K562 (cell line): ENCODE data around the gene SERPINA10. TPM values are rescaled to one million over a fixed set of nuclear protein-coding genes. Genes with fewer than 3 reads are reported as not detected.

Source experiments
- ATAC-seq: fragments of 200-7000 bp; cut with Tn5 transposase; 3 replicates; pipeline ENCODE4 v1.9.1; 2020; ENCODE audit warnings: moderate library complexity
- BruUV-seq: library from RNA; stranded (reverse); fragments of 400-500 nt; replicated peaks from 2 replicates; lab custom pipeline; 2021; lab: Mats Ljungman, UMichigan
- CTCF ChIA-PET: fragments of 300-600 bp; formaldehyde crosslinking; extraction: SDS; loops from one replicate; lab custom pipeline; 2021; ENCODE audit warnings: low intra/inter-chr PET ratio; lab: Yijun Ruan, JAX
- POLR2A ChIA-PET: fragments of 300-600, 350-650 bp; sonication (Branson Sonifier 250); formaldehyde crosslinking; extraction: SDS; loops from one replicate; lab custom pipeline; 2021; ENCODE audit warnings: antibody characterized with exemption, inconsistent platforms; lab: Yijun Ruan, JAX
- DNase-seq, 4 experiments: peaks; one replicate each; pipeline versions ENCODE4 v3.0.0 to v3.0.0-alpha.2; 2011 to 2018; ENCODE audit warnings: low spot score in 3 of 4, mixed read lengths in 3 of 4; ENCODE audit errors: extremely low read depth in 1 of 4
- FAIRE-seq: peaks from 2 replicates; lab custom pipeline; 2011; peaks lifted over from hg19 to GRCh38; lab: Jason Lieb, UNC
- H2AFZ ChIP-seq: 2 replicates; pipeline ENCODE4 v1.6.0; 2011; ENCODE audit warnings: low read depth, low read length, control low read depth, inconsistent platforms
- H3K27ac ChIP-seq: fragments of 200-600 bp; 3 replicates; pipeline ENCODE4 v1.8.0; 2011; ENCODE audit warnings: low read depth, mild to moderate bottlenecking, control low read depth, inconsistent platforms, low read length, moderate library complexity, mixed read lengths; ENCODE audit errors: extremely low read depth
- H3K27me3 ChIP-seq, 2 experiments: fragments of 300-600 bp in 1 of 2; 2 replicates in 1 of 2; 3 replicates in 1 of 2; pipeline versions ENCODE4 v1.6.0 to v1.8.0; 2011; ENCODE audit warnings: inconsistent platforms in 2 of 2, low read length in 2 of 2, mild to moderate bottlenecking in 1 of 2, mixed read lengths in 1 of 2, moderate library complexity in 1 of 2; ENCODE audit not compliant: control insufficient read depth in 2 of 2, insufficient read depth in 2 of 2
- H3K36me3 ChIP-seq: fragments of 300-600 bp; 3 replicates; pipeline ENCODE4 v1.8.0; 2011; ENCODE audit warnings: mild to moderate bottlenecking, low read length, inconsistent platforms; ENCODE audit not compliant: control insufficient read depth, insufficient read depth
- H3K4me1 ChIP-seq, 2 experiments: fragments of 200-600 bp in 1 of 2; replicated peaks in 1 of 2; 2 replicates in 1 of 2; 3 replicates in 1 of 2; pipeline versions ENCODE4 v1.5.1 to v1.8.0; 2011; ENCODE audit warnings: inconsistent platforms in 2 of 2, low read length in 2 of 2, mild to moderate bottlenecking in 1 of 2, mixed read lengths in 1 of 2, moderate library complexity in 1 of 2; ENCODE audit not compliant: control insufficient read depth in 2 of 2, insufficient read depth in 2 of 2
- H3K4me2 ChIP-seq: 2 replicates; pipeline ENCODE4 v1.6.1; 2011; ENCODE audit warnings: low read length, control low read depth, inconsistent platforms, mixed read lengths; ENCODE audit not compliant: insufficient read depth
- H3K4me3 ChIP-seq: fragments of 200-600 bp; sonication (generic), shearing (Covaris generic); 2 replicates; pipeline ENCODE4 v1.5.1; 2016; ENCODE audit warnings: control low read depth, inconsistent platforms
- H3K79me2 ChIP-seq: fragments of 200-600 bp; 3 replicates; pipeline ENCODE4 v1.8.0; 2011; ENCODE audit warnings: low read length, inconsistent platforms; ENCODE audit not compliant: control insufficient read depth, insufficient read depth
- H3K9ac ChIP-seq, 2 experiments: 2 replicates each; pipeline versions ENCODE4 v1.6.0 to v1.6.1; 2011; ENCODE audit warnings: low read depth in 2 of 2, low read length in 2 of 2, control low read depth in 1 of 2, inconsistent platforms in 1 of 2, mild to moderate bottlenecking in 1 of 2, mixed read lengths in 1 of 2; ENCODE audit not compliant: insufficient read depth in 1 of 2
- H3K9me1 ChIP-seq: one replicate; pipeline ENCODE4 v1.6.0; 2011; ENCODE audit warnings: inconsistent platforms, mild to moderate bottlenecking, low read length, moderate library complexity; ENCODE audit not compliant: control insufficient read depth, insufficient read depth
- H3K9me3 ChIP-seq: replicated peaks from 2 replicates; pipeline ENCODE4 v1.5.1; 2011; ENCODE audit warnings: low read depth, low read length, inconsistent platforms; ENCODE audit not compliant: control insufficient read depth, insufficient read depth
- H4K20me1 ChIP-seq: replicated peaks from 2 replicates; pipeline ENCODE4 v1.6.1; 2011; ENCODE audit warnings: low read length, inconsistent platforms, mixed read lengths; ENCODE audit not compliant: control insufficient read depth, insufficient read depth
- CBX8 ChIP-seq: fragments of 200-600 bp; sonication (generic); IDR thresholded peaks from 2 replicates; pipeline ENCODE4 v1.6.1; 2012; ENCODE audit warnings: borderline replicate concordance, mixed run types, low read depth, mild to moderate bottlenecking, moderate library complexity, mixed read lengths, low read length, control low read depth, inconsistent platforms; ENCODE audit not compliant: poor library complexity, severe bottlenecking; ENCODE audit errors: extremely low read depth
- CCNT2 ChIP-seq: IDR thresholded peaks from 2 replicates; pipeline ENCODE4 v1.6.1; 2011; ENCODE audit warnings: borderline replicate concordance, low read depth, mild to moderate bottlenecking, moderate library complexity, mixed read lengths, low read length; ENCODE audit not compliant: insufficient read length; ENCODE audit errors: extremely low read depth
- E2F3 ChIP-seq: fragments of 250-450 bp; sonication (Bioruptor Pico); IDR thresholded peaks from 2 replicates; pipeline ENCODE4 v1.4.0; 2020; ENCODE audit warnings: mild to moderate bottlenecking
- EGR1 ChIP-seq: fragments of 450-650 bp; conservative IDR thresholded peaks from 2 replicates; pipeline ENCODE4 v1.6.1; 2017; ENCODE audit warnings: mild to moderate bottlenecking
- MAFG ChIP-seq: fragments of 450-650 bp; conservative IDR thresholded peaks from 2 replicates; pipeline ENCODE4 v1.6.1; 2016; ENCODE audit warnings: missing genetic modification characterization, missing compliant biosample characterization
- PML ChIP-seq: IDR thresholded peaks from 2 replicates; pipeline ENCODE4 v1.6.1; 2012; ENCODE audit warnings: low read length, inconsistent platforms
- SRF ChIP-seq, 2 experiments: fragments of 250-450, 450-650 bp in 1 of 2; sonication (Bioruptor Pico) in 1 of 2; sonication (generic) in 1 of 2; formaldehyde crosslinking; IDR thresholded peaks; 2 replicates each; pipeline versions ENCODE4 v1.5.0 to v1.5.1; 2020 to 2022; ENCODE audit warnings: mild to moderate bottlenecking in 1 of 2, missing genetic modification reagents in 1 of 2
- WGBS: fragments of 100-300 bp; shearing (Covaris generic); methylation state at CpG from one replicate; pipeline ENCODE4 v1.1.6; 2016; ENCODE audit warnings: low coverage, mixed read lengths; ENCODE audit not compliant: insufficient coverage; ENCODE audit errors: missing lambda C conversion rate; 5-methylcytosine and 5-hydroxymethylcytosine counted together
- in situ Hi-C: fragments of 300-500 bp; cut with MboI; formaldehyde crosslinking; loops from 4 replicates; pipeline ENCODE4 v1.15.0; 2018; ENCODE audit warnings: inconsistent platforms, mixed read lengths
- intact Hi-C: fragments of 100-400 bp; cut with micrococcal nuclease; formaldehyde crosslinking; loops from 2 replicates; pipeline ENCODE4 v1.14.2; 2022
- polyA plus RNA-seq, 8 experiments: library from polyadenylated mRNA; depleted of rRNA in 4 of 8; stranded (reverse) in 5 of 8; unstranded in 3 of 8; fragments of >200 nt; fragmentation: Nextera tagmentation in 2 of 8; fragmentation: Illumina TruSeq in 1 of 8; extraction: Ambion mirVana in 2 of 8; extraction: Trizol in 1 of 8; gene quantifications; 2 replicates each; pipeline versions ENCODE4 v1.2.1 to v1.2.3, GENCODE V29; 2011 to 2014; ENCODE audit warnings: inconsistent platforms in 1 of 8, missing spikeins in 1 of 8
- total RNA-seq, 7 experiments: library from RNA; depleted of rRNA in 6 of 7; stranded (reverse); fragments of >200 nt in 6 of 7; fragmentation: Illumina TruSeq in 2 of 7; extraction: Trizol in 2 of 7; gene quantifications; 2 replicates each; pipeline versions ENCODE4 v1.2.1 to v1.2.3, GENCODE V29; 2011 to 2021; ENCODE audit warnings: low replicate concordance in 1 of 7

SERPINA10 gene
- total and polyA plus RNA-seq, 9 of the 15 experiments (the other 6 are each of a cell fraction or from before 2014, with no cell fraction given), result not detected

GRCh38 chr14:94284221-94284620 lies 8.8 kb downstream of the SERPINA10 start:
- H3K27ac ChIP-seq, result no peak overlapping the region
- no peak for TF ChIP-seq SRF (CRISPR knock-in tag; IDR thresholded peaks at IDR 0.05)
- TF ChIP-seq MAFG (tag), result no peak
- TF ChIP-seq CBX8, result no peak
- no peak for TF ChIP-seq EGR1
- no peak for TF ChIP-seq PML
- no peak for TF ChIP-seq E2F3 (CRISPR knock-in tag)
- TF ChIP-seq CCNT2, result no peak
- no peaks in the 10 kb centered on the region for H3K27me3 ChIP-seq
- H3K4me1 ChIP-seq, result no peaks in the 10 kb centered on the region
- 0% methylated on average over 2 of the region's 2 CpGs for WGBS
- no peak for ATAC-seq
- H3K36me3 ChIP-seq, result no peaks in the 10 kb centered on the region
- no peak overlapping the region for H3K9ac ChIP-seq
- ChIA-PET CTCF (no interaction called here), POLR2A (no interaction called here)
- intact Hi-C loops (no loop called here), in situ Hi-C loops (no loop called here)
- H3K79me2 ChIP-seq, result no peaks in the 10 kb centered on the region
- H3K9me1 ChIP-seq, result no peaks in the 10 kb centered on the region
- H4K20me1 ChIP-seq, result no peaks in the 10 kb centered on the region
- DNase-seq, result no peak
- no peaks in the 10 kb centered on the region for H3K9me3 ChIP-seq
- H3K4me2 ChIP-seq, result no peak overlapping the region
- no peak overlapping the region for H2AFZ ChIP-seq
- H3K4me3 ChIP-seq, result no peak overlapping the region
- no peak for FAIRE-seq
- BruUV-seq, result no TSS peak
